Stimulated activated memory B cell treated with anti-CD40 and anti-IgM and Interleukin-4, amounts not matched to agents 10 μg/mL and 1 μg/mL and 100 μg/mL, for 72 hours (primary cell): ENCODE measurements around the gene LCA5L.
A peak's percentile ranks its signal among the peaks of the same experiment; 100 is the strongest.
"Not testable (repeated sequence)": the region's sequence is repeated elsewhere in the genome, so short reads cannot be mapped to it uniquely, and the experiment has no call there.

Source experiments
- ATAC-seq: fragments of 150-1000 bp; cut with Tn5 transposase; 2 replicates; pipeline ENCODE4 v1.10.0; 2021
- H3K27ac Mint-ChIP-seq: one replicate; pipeline ENCODE4 v1.8.0; 2022; ENCODE audit warnings: mild to moderate bottlenecking, mixed read lengths
- H3K27me3 Mint-ChIP-seq: one replicate; pipeline ENCODE4 v1.8.0; 2022; ENCODE audit warnings: mixed read lengths
- H3K36me3 Mint-ChIP-seq: one replicate; pipeline ENCODE4 v1.8.0; 2022; ENCODE audit warnings: mixed read lengths
- H3K4me1 Mint-ChIP-seq: one replicate; pipeline ENCODE4 v1.8.0; 2022; ENCODE audit warnings: mixed read lengths
- H3K4me3 Mint-ChIP-seq: one replicate; pipeline ENCODE4 v1.8.0; 2022; ENCODE audit warnings: mild to moderate bottlenecking, moderate library complexity, mixed read lengths
- H3K9me3 Mint-ChIP-seq: one replicate; pipeline ENCODE4 v1.8.0; 2022; ENCODE audit warnings: mixed read lengths

LCA5L gene

GRCh38 chr21:39385299-39386145, 60.1 kb downstream of the LCA5L start:
- Mint-ChIP-seq H3K36me3 (peaks cover 4% of the 10 kb centered on the region), H3K27me3 (no peaks in the 10 kb centered on the region), H3K4me1 (peaks cover 47% of the 10 kb centered on the region), H3K27ac (no peak overlapping the region), H3K9me3 (no peaks in the 10 kb centered on the region), H3K4me3 (peak overlapping the region; percentile 39)
- ATAC-seq: peak; percentile 69

- ATAC-seq: no peak
- no peaks in the 10 kb centered on the region for H3K36me3 Mint-ChIP-seq
- no peaks in the 10 kb centered on the region for H3K27me3 Mint-ChIP-seq
- no peak overlapping the region for H3K27ac Mint-ChIP-seq
- peaks cover 41% of the 10 kb centered on the region for H3K4me1 Mint-ChIP-seq
- no peak overlapping the region for H3K4me3 Mint-ChIP-seq
- no peaks in the 10 kb centered on the region for H3K9me3 Mint-ChIP-seq
Observed at GRCh38 chr21:39384674-39385298, 60.8 kb downstream of the LCA5L start.

GRCh38 chr21:39382096-39382495, 63.5 kb downstream of the LCA5L start:
- not testable (repeated sequence) for H3K4me3 Mint-ChIP-seq, ATAC-seq, H3K36me3 Mint-ChIP-seq, H3K9me3 Mint-ChIP-seq, H3K27me3 Mint-ChIP-seq, H3K27ac Mint-ChIP-seq
- peaks cover 21% of the 10 kb centered on the region for H3K4me1 Mint-ChIP-seq

- no peak for ATAC-seq
- H3K36me3 Mint-ChIP-seq: no peaks in the 10 kb centered on the region
- H3K4me3 Mint-ChIP-seq: peak overlapping the region; percentile 88
- H3K4me1 Mint-ChIP-seq: peaks cover 21% of the 10 kb centered on the region
- H3K27ac Mint-ChIP-seq: peak overlapping the region; percentile 87
- no peaks in the 10 kb centered on the region for H3K9me3 Mint-ChIP-seq
- H3K27me3 Mint-ChIP-seq: peaks cover 10% of the 10 kb centered on the region
Observed at GRCh38 chr21:39381009-39381408, 64.6 kb downstream of the LCA5L start.

GRCh38 chr21:39379986-39380891, 65.3 kb downstream of the LCA5L start:
- no peaks in the 10 kb centered on the region for H3K36me3 Mint-ChIP-seq
- peak; percentile 99 for ATAC-seq
- H3K9me3 Mint-ChIP-seq: no peaks in the 10 kb centered on the region
- H3K4me1 Mint-ChIP-seq: peaks cover 17% of the 10 kb centered on the region
- peaks cover 10% of the 10 kb centered on the region for H3K27me3 Mint-ChIP-seq
- H3K4me3 Mint-ChIP-seq: peak overlapping the region; percentile 88
- H3K27ac Mint-ChIP-seq: peak overlapping the region; percentile 87

GRCh38 chr21:39377444-39378050, 68.0 kb downstream of the LCA5L start:
- H3K9me3 Mint-ChIP-seq: no peaks in the 10 kb centered on the region
- ATAC-seq: no peak
- H3K27me3 Mint-ChIP-seq: peaks cover 10% of the 10 kb centered on the region
- no peaks in the 10 kb centered on the region for H3K36me3 Mint-ChIP-seq
- no peak overlapping the region for H3K4me3 Mint-ChIP-seq
- H3K27ac Mint-ChIP-seq: no peak overlapping the region
- peaks cover 23% of the 10 kb centered on the region for H3K4me1 Mint-ChIP-seq

- no peaks in the 10 kb centered on the region for H3K36me3 Mint-ChIP-seq
- H3K27me3 Mint-ChIP-seq: peaks cover 10% of the 10 kb centered on the region
- ATAC-seq: no peak
- H3K9me3 Mint-ChIP-seq: no peaks in the 10 kb centered on the region
- H3K4me3 Mint-ChIP-seq: no peak overlapping the region
- H3K4me1 Mint-ChIP-seq: peaks cover 8% of the 10 kb centered on the region
- H3K27ac Mint-ChIP-seq: no peak overlapping the region
Observed at GRCh38 chr21:39375446-39375845, 70.1 kb downstream of the LCA5L start.

GRCh38 chr21:39374046-39374445, 71.5 kb downstream of the LCA5L start:
- Mint-ChIP-seq H3K4me1 (peaks cover 8% of the 10 kb centered on the region), H3K9me3 (no peaks in the 10 kb centered on the region), H3K27ac (no peak overlapping the region), H3K27me3 (peaks cover 10% of the 10 kb centered on the region), H3K36me3 (no peaks in the 10 kb centered on the region), H3K4me3 (no peak overlapping the region)
- ATAC-seq: no peak

- no peaks in the 10 kb centered on the region for H3K9me3 Mint-ChIP-seq
- no peaks in the 10 kb centered on the region for H3K36me3 Mint-ChIP-seq
- H3K4me3 Mint-ChIP-seq: no peak overlapping the region
- peaks cover 7% of the 10 kb centered on the region for H3K27me3 Mint-ChIP-seq
- no peak overlapping the region for H3K27ac Mint-ChIP-seq
- H3K4me1 Mint-ChIP-seq: peaks cover 8% of the 10 kb centered on the region
- ATAC-seq: peak; percentile 59
Observed at GRCh38 chr21:39373634-39374033, 71.9 kb downstream of the LCA5L start.

- H3K4me3 Mint-ChIP-seq, ATAC-seq, H3K36me3 Mint-ChIP-seq, H3K27ac Mint-ChIP-seq, H3K4me1 Mint-ChIP-seq, H3K9me3 Mint-ChIP-seq: not testable (repeated sequence)
- peaks cover 11% of the 10 kb centered on the region for H3K27me3 Mint-ChIP-seq
Observed at GRCh38 chr21:39369896-39370288, 75.7 kb downstream of the LCA5L start.

GRCh38 chr21:39367783-39368182, 77.8 kb downstream of the LCA5L start:
- Mint-ChIP-seq H3K4me1 (no peaks in the 10 kb centered on the region), H3K36me3 (no peaks in the 10 kb centered on the region), H3K9me3 (no peaks in the 10 kb centered on the region), H3K27me3 (peaks cover 11% of the 10 kb centered on the region), H3K27ac (no peak overlapping the region), H3K4me3 (no peak overlapping the region)
- ATAC-seq: no peak

GRCh38 chr21:39366563-39366962, 79.0 kb downstream of the LCA5L start:
- no peak overlapping the region for H3K4me3 Mint-ChIP-seq
- H3K27me3 Mint-ChIP-seq: peaks cover 23% of the 10 kb centered on the region
- H3K27ac Mint-ChIP-seq: no peak overlapping the region
- H3K9me3 Mint-ChIP-seq: no peaks in the 10 kb centered on the region
- no peaks in the 10 kb centered on the region for H3K36me3 Mint-ChIP-seq
- no peaks in the 10 kb centered on the region for H3K4me1 Mint-ChIP-seq
- no peak for ATAC-seq

GRCh38 chr21:39364949-39365348, 80.6 kb downstream of the LCA5L start:
- no peak overlapping the region for H3K27ac Mint-ChIP-seq
- no peak for ATAC-seq
- H3K9me3 Mint-ChIP-seq: no peaks in the 10 kb centered on the region
- no peaks in the 10 kb centered on the region for H3K36me3 Mint-ChIP-seq
- no peak overlapping the region for H3K4me3 Mint-ChIP-seq
- H3K27me3 Mint-ChIP-seq: peaks cover 38% of the 10 kb centered on the region
- H3K4me1 Mint-ChIP-seq: no peaks in the 10 kb centered on the region

GRCh38 chr21:39363607-39364555, 81.7 kb downstream of the LCA5L start:
- Mint-ChIP-seq H3K27ac (no peak overlapping the region), H3K27me3 (peaks cover 40% of the 10 kb centered on the region), H3K4me1 (no peaks in the 10 kb centered on the region), H3K9me3 (no peaks in the 10 kb centered on the region), H3K36me3 (no peaks in the 10 kb centered on the region), H3K4me3 (no peak overlapping the region)
- ATAC-seq: no peak
